Choroid plexus epithelial cell (primary cell): Measurements from ENCODE around the gene AKAP13.
A peak's percentile ranks its signal among the peaks of the same experiment; 100 is the strongest.
"Not testable (repeated sequence)": the region's sequence is repeated elsewhere in the genome, so short reads cannot be mapped to it uniquely, and the experiment has no call there.

ENCODE experiments used
- DNase-seq: peaks from one replicate; pipeline ENCODE4 v3.0.0-alpha.2; 2010; ENCODE audit warnings: low read depth
- H3K4me3 ChIP-seq: 2 replicates; pipeline ENCODE4 v1.5.1; 2011; ENCODE audit warnings: low read depth, mild to moderate bottlenecking, control low read depth, low read length, moderate library complexity
- CTCF ChIP-seq: conservative IDR thresholded peaks from 2 replicates; pipeline ENCODE4 v1.5.1; 2011; ENCODE audit warnings: low read depth, mild to moderate bottlenecking, control low read depth, inconsistent platforms, low read length, moderate library complexity

The AKAP13 gene

GRCh38 chr15:85584872-85585271, 204.5 kb downstream of the AKAP13 start:
- DNase-seq, result no peak
- no peak overlapping the region for H3K4me3 ChIP-seq
- TF ChIP-seq CTCF, result no peak

GRCh38 chr15:85586196-85586595, 205.8 kb downstream of the AKAP13 start:
- not testable (repeated sequence) for H3K4me3 ChIP-seq

GRCh38 chr15:85587707-85588411, 207.5 kb downstream of the AKAP13 start:
- H3K4me3 ChIP-seq, result no peak overlapping the region
- peak; percentile 79 for DNase-seq

More at GRCh38 chr15:85586196-85586595, 205.8 kb downstream of the AKAP13 start:
- DNase-seq, result not testable (repeated sequence)

GRCh38 chr15:85588677-85589076, 208.3 kb downstream of the AKAP13 start:
- peak; percentile 81 for DNase-seq
- TF ChIP-seq CTCF, result no peak
- no peak overlapping the region for H3K4me3 ChIP-seq

More at GRCh38 chr15:85587707-85588411, 207.5 kb downstream of the AKAP13 start:
- TF ChIP-seq CTCF, result no peak

GRCh38 chr15:85589851-85590250, 209.4 kb downstream of the AKAP13 start:
- no peak overlapping the region for H3K4me3 ChIP-seq
- TF ChIP-seq CTCF, result no peak
- peak; percentile 67 for DNase-seq

- TF ChIP-seq CTCF, result no peak
- no peak for DNase-seq
- H3K4me3 ChIP-seq, result no peak overlapping the region
These were observed 211.2 kb downstream of the AKAP13 start for GRCh38 chr15:85591622-85592021.

GRCh38 chr15:85592148-85592547, 211.7 kb downstream of the AKAP13 start:
- TF ChIP-seq CTCF, result peak; percentile 45
- no peak overlapping the region for H3K4me3 ChIP-seq
- DNase-seq, result peak; percentile 84
